PFSK-1 (cell line): ENCODE results near the gene RASAL2.

ENCODE experiments used
- FOXP2 ChIP-seq: optimal IDR thresholded peaks from 2 replicates; pipeline ENCODE3; 2011; ENCODE audit warnings: borderline replicate concordance, control low read depth, inconsistent platforms; ENCODE audit not compliant: insufficient read depth; ENCODE audit errors: extremely low read length, extremely low read depth
- POLR2AphosphoS5 ChIP-seq: IDR thresholded peaks from 2 replicates; pipeline ENCODE4 v1.6.1; 2012; ENCODE audit warnings: low read depth, mild to moderate bottlenecking, control low read depth, low read length, moderate library complexity
- SIN3A ChIP-seq: IDR thresholded peaks from 2 replicates; pipeline ENCODE4 v1.6.1; 2012; ENCODE audit warnings: mild to moderate bottlenecking, low read length, moderate library complexity, borderline replicate concordance; ENCODE audit not compliant: insufficient read depth
- TAF1 ChIP-seq: IDR thresholded peaks from 2 replicates; pipeline ENCODE4 v1.6.1; 2012; ENCODE audit warnings: low read length, control low read depth, borderline replicate concordance; ENCODE audit not compliant: insufficient read depth
- TF ChIP-seq, protein P1 (sequence below), 2 experiments: IDR thresholded peaks; 2 replicates each; pipeline versions ENCODE4 v1.6.1 to v1.8.0; 2011 to 2012; ENCODE audit warnings: low read depth in 2 of 2, low read length in 2 of 2, control low read depth in 1 of 2, inconsistent platforms in 1 of 2, mild to moderate bottlenecking in 1 of 2, moderate library complexity in 1 of 2; ENCODE audit not compliant: insufficient read depth in 1 of 2

The RASAL2 gene

DNA sequence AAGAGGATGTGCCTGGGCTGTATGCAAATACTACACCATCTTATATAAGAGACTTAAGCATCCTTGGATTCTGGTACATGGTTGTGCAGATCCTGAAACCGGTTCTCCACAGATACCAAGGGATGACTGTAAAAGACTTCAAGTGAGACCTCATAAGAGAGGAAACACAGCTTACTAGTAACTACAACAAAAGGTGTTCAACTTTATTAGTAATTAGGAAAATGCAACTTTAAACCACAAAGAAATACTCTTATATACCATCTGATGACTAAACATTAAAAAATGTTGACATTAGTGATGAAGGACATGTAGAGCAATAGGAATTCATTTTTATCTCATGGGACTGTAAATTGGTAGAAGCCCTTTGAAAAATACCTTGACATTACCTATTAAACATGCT, 102.7 kb downstream of the RASAL2 start:
- TF ChIP-seq TAF1 (no peak), POLR2AphosphoS5 (no peak), SIN3A (no peak), FOXP2 (no peak)
- TF ChIP-seq, protein P1, sequence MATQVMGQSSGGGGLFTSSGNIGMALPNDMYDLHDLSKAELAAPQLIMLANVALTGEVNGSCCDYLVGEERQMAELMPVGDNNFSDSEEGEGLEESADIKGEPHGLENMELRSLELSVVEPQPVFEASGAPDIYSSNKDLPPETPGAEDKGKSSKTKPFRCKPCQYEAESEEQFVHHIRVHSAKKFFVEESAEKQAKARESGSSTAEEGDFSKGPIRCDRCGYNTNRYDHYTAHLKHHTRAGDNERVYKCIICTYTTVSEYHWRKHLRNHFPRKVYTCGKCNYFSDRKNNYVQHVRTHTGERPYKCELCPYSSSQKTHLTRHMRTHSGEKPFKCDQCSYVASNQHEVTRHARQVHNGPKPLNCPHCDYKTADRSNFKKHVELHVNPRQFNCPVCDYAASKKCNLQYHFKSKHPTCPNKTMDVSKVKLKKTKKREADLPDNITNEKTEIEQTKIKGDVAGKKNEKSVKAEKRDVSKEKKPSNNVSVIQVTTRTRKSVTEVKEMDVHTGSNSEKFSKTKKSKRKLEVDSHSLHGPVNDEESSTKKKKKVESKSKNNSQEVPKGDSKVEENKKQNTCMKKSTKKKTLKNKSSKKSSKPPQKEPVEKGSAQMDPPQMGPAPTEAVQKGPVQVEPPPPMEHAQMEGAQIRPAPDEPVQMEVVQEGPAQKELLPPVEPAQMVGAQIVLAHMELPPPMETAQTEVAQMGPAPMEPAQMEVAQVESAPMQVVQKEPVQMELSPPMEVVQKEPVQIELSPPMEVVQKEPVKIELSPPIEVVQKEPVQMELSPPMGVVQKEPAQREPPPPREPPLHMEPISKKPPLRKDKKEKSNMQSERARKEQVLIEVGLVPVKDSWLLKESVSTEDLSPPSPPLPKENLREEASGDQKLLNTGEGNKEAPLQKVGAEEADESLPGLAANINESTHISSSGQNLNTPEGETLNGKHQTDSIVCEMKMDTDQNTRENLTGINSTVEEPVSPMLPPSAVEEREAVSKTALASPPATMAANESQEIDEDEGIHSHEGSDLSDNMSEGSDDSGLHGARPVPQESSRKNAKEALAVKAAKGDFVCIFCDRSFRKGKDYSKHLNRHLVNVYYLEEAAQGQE (IDR thresholded peaks at IDR 0.05; ENCODE audit: insufficient read depth in 1 of 2, low read depth in 2 of 2, low read length in 2 of 2), result no peak

- TF ChIP-seq FOXP2, result no peak
- TF ChIP-seq SIN3A, result no peak
- TF ChIP-seq, protein P1 (IDR thresholded peaks at IDR 0.05; ENCODE audit: insufficient read depth in 1 of 2, low read depth in 2 of 2, low read length in 2 of 2), result no peak
- no peak for TF ChIP-seq POLR2AphosphoS5
- TF ChIP-seq TAF1, result no peak
These were observed 116.0 kb downstream of the RASAL2 start for GRCh38 chr1:178209935-178210334.

DNA sequence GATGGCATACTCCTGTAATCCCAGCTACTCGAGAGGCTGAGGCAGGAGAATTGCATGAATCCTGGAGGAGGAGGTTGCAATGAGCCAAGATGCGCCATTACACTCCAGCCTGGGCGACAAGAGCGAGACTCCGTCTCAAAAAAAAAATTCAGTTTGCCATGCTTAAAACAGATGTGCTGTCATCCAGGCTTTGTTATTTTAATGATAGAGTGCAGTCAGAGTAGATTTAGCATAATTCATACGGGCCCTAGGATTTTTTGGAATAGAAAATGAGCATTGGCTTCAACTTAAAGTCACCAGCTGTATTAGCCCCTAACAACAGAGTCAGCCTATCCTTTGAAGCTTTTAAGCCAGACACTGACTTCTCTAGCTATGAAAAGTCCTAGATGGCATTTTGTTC, 124.6 kb downstream of the RASAL2 start:
- no peak for TF ChIP-seq TAF1
- no peak for TF ChIP-seq POLR2AphosphoS5
- no peak for TF ChIP-seq SIN3A
- TF ChIP-seq FOXP2, result no peak
- TF ChIP-seq, protein P1 (IDR thresholded peaks at IDR 0.05; ENCODE audit: insufficient read depth in 1 of 2, low read depth in 2 of 2, low read length in 2 of 2), result no peak

DNA sequence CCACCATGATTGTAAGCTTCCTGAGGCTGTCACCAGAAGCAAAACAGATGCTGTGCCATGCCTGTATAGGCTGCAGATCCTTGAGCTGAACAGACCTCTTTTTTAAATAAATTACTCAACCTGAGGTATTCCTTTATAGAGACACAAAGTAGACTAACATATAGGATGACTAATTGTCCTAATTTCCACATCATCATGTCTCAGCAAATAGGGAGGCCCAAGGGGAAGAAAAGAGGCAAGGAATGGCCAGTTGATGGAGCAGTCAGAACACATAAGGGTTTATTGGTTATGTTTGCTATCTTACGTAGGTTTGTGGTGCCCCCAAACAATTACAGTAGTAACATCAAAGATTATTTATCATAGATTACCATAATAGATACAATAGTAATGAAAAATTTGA, 126.2 kb downstream of the RASAL2 start:
- TF ChIP-seq POLR2AphosphoS5 (no peak), SIN3A (no peak)

- TF ChIP-seq TAF1 (no peak), FOXP2 (no peak), SIN3A (no peak), POLR2AphosphoS5 (no peak)
- TF ChIP-seq, protein P1 (IDR thresholded peaks at IDR 0.05; ENCODE audit: insufficient read depth in 1 of 2, low read depth in 2 of 2, low read length in 2 of 2), result no peak
These were observed 129.4 kb downstream of the RASAL2 start for GRCh38 chr1:178223289-178223688.

DNA sequence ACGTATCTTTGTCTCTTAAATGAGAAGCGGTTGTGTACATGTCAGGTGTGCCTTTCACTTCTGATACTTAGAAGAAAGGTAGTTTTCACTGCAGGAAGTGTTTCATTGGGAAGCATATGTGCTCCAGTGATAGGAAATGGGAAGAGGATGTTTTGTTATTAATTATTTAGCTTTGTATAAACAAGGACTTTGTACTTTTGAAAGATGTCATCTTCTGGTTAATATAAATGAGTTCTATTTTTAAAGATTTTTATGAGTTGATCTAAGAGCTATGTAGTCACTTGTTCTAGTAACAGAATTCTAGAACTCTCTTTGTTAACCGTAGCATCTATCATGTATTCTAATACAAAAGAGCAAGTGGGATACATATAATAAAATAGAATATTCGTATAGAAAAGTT, 130.5 kb downstream of the RASAL2 start:
- TF ChIP-seq FOXP2 (no peak), POLR2AphosphoS5 (no peak), TAF1 (no peak), SIN3A (no peak)
- TF ChIP-seq, protein P1 (IDR thresholded peaks at IDR 0.05; ENCODE audit: insufficient read depth in 1 of 2, low read depth in 2 of 2, low read length in 2 of 2), result no peak
